Stimulated activated CD8-positive, alpha-beta memory T cell treated with anti-CD3 and anti-CD28 coated beads, Interleukin-15, amount 100 ng/mL, for 48 hours (primary cell): ENCODE measurements around the gene UCP3.
"Not testable (repeated sequence)": the region's sequence is repeated elsewhere in the genome, so short reads cannot be mapped to it uniquely, and the experiment has no call there.

ENCODE experiments used
- DNase-seq, 2 donors: peaks; one replicate each; pipeline ENCODE4 v3.0.0-alpha.2; 2020; ENCODE audit warnings: low read depth in 2 of 2

Gene UCP3

DNA sequence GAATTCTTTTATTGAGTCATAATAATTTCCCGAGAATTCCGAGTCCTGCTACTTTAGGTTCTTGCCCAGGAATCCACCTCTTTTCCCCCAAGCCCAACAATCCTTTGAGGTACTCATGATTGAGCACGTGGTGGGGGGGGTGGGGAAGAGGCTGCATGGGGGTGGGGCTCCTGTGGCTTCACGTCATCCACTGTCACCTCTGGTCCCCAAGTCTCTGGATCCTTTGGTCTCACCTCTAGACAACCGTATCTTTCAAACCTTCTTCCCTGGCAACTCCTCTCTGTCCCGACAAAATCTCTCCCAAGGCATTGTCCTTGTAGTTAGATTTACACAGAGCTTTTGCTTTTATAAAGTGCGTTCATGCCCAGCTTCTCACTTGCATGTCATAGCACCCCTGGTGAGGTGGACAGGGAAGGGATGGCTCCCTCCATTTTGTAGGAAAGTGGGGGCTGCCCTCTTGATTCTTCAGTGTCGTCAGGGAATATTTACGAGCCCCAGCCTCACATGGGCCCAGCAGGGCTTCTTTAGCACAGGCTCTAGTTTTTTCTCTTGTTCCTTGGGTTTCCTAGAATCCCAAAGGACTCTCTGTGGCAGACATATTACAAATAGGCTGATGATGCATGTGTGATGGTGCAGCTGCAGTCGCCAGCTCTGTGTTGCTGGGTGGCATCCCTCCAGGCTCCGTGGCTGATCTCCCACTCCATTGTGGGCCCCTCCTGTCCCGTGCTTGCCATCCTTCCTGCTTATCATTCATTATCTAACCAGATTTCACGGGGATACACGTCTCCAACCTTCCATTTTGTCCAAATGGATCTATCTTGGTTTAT is 8.4 kb downstream of the UCP3 start:
- no peak for DNase-seq

DNA sequence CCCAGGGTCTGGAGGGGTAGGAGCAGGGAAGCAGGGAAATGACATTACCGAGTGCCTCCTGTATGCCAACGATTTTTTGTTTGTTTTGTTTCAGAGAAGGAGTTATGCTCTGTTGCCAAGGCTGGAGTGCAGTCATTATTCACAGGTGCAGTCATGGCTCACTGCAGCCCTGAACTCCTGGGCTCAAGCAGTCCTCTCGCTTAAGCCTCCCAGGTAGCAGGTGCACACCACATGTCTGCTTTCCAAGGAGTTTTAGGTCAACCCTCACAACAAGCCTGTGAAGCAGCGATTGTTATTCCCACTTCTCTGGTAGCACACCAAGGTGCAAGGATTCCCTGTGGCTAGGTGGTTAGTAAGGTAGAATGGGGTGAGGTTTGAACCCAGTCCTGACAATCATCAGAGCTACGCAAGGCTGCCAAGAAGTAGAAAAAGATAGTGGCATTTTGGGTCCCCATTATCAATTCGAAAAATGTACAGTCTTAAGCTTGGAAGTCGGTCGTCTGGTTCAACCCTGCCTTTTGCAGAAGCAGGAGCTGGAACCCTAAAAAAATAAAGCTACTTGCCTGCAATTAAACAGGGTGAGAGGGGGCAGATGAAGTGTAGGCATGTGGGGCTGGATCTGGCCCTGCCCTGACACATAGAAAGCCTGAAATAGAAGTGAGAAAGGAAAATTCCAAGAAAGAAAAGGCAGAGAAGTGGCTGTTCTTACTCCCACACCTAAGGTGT is 9.1 kb downstream of the UCP3 start:
- DNase-seq: no peak

- DNase-seq: no peak
Observed at GRCh38 chr11:73998846-73999575, 9.9 kb downstream of the UCP3 start.

- no peak for DNase-seq
Observed at GRCh38 chr11:73997120-73997770, 11.6 kb downstream of the UCP3 start.

DNA sequence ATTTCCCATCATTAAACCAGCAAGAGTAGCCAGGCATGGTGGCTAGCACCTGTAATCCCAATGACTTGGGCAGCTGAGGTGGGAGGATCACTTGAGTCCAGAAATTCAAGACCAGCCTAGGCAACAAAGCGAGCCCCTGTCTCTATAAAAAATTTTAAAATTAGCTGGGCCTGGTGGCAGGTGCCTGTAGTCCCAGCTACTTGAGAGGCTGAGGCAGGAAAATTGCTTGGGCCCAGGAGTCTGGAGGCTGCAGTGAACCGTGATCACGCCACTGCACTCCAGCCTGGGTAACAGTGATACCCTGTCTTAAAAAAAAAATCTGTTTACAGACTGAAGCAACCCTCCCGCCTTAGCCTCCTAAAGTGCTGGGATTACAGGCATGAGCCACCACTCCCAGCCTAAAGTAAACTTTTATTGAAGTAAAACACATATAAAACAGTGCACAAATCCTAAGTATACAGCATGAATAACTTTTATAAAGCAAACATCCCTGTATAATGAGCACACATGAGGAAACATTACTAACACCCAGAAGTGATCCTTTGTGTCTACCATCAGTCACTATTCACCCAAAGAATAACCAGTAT is 12.6 kb downstream of the UCP3 start:
- DNase-seq: no peak

- DNase-seq: no peak
Observed at GRCh38 chr11:73995731-73996130, 13.2 kb downstream of the UCP3 start.

DNA sequence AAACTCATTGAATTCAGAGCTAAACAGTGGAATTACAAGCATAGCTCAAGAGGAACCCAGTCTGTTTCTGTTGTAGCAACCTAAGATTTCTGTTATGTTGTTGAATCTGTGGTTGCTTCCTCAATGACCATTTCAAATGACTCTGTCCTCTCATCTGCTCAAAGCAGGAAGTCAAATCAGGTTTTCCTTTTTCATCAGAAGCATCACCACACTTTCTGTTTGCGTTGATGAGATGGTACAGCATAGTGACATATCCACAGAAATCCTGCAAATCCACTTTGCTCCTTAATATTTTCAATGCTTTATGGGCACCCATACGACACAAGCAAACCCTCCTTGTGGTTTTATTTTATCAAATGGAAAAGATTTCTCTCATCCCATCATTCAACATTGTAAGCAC is 13.6 kb downstream of the UCP3 start:
- DNase-seq: no peak

- no peak for DNase-seq
Observed at GRCh38 chr11:73991471-73992006, 17.3 kb downstream of the UCP3 start.

- DNase-seq: no peak
Observed at GRCh38 chr11:73990730-73991129, 18.2 kb downstream of the UCP3 start.

GRCh38 chr11:73989156-73989555 is 19.7 kb downstream of the UCP3 start:
- DNase-seq: no peak

GRCh38 chr11:73988227-73988626 is 20.7 kb downstream of the UCP3 start:
- no peak for DNase-seq

DNA sequence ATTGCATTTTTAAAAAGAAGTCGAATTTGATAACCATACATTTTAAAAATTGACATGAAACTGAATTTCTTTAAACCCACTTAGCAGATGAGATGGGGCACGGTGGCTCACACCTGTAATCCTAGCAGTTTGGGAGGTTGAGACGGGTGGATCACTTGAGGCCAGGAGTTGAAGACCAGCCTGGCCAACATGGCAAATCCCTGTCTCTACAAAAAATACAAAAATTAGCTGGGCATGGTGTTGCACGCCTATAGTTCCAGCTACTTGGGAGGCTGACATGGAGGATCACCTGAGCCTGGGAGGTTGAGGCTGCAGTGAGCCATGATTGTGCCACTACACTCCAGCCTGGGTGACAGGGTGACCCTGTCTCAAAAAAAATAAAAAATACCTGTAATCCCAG is 23.2 kb downstream of the UCP3 start:
- not testable (repeated sequence) for DNase-seq

- DNase-seq: no peak
Observed at GRCh38 chr11:73983741-73984538, 24.9 kb downstream of the UCP3 start.

DNA sequence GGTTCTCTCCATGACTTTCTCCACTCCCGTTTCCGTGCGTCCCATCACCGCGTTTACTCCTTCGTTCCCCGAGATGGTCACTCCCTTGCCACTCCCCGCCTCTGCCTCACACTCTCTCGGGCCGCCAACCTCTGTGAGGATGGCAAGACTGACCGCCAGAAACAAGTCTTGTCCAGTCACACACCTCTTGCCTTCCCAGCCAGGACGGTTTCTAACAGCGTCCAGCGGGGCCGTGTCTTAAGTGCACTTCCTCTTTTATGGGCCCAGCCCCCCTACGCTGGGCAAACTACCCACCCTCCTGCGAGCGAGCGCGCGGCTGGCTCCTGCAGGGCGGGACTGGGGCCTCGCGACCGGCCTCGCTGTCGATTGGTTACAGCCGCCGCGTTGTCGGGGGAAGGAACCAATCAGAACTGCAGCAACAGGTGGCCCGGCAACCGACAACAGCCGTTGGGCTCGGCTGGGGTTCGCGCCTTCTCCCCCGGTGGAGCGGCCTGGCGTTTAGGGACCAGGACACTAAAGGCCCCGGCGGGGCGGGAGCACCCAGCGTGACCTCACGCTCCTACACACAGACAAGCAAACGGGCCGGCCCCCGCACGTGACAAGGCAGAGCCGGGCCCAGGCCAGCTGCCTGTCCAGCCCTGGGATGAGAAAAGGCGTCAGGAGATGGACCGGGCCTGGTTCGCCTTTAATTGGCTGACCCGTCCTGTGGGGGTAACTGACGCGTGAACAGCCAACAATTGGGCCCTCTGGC is 25.7 kb downstream of the UCP3 start:
- peak; percentile 93 for DNase-seq

- DNase-seq: peak; percentile 88 to 89
Observed at GRCh38 chr11:73982595-73982989, 26.3 kb downstream of the UCP3 start, which contains the start of gene UCP2. Gene UCP2 (minus strand): TSS chr11:73982843. CDS start chr11:73978378, 4,465 bp downstream.

DNA sequence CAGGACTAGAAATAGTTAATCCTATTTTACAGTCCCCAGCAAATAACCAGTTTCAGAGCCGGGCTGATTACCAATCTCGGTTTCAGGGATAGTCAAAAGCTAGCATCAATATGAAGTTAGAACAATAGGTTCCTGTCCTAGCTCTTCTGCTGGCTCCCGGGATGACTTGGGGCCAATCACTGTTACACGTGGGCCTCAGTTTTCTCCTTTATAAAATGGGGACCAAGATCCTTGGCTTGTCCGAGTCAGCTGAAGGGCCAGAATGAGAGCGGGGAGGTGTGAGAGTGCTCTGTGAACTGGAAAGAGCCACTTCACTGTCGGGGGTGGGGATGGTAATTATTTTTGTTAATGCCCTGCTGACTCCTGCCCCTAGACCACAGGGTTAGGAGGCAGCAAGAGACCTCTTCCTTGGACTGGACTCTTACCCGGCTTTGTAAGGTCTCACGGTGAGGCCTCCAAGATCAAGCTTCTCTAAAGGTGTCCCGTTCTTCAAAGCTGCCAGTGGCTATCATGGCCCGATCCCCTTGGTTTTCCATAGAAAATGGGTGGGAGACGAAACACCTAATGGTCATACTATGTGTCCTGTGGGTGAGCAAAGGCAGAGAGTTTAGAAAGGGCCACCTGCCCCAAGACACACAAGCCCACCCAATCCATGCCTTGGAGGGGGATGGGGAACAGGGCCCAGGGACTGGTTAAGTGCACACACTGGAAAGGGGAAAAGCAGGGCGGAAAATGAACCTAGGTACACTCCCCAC is 27.7 kb downstream of the UCP3 start:
- no peak for DNase-seq

DNA sequence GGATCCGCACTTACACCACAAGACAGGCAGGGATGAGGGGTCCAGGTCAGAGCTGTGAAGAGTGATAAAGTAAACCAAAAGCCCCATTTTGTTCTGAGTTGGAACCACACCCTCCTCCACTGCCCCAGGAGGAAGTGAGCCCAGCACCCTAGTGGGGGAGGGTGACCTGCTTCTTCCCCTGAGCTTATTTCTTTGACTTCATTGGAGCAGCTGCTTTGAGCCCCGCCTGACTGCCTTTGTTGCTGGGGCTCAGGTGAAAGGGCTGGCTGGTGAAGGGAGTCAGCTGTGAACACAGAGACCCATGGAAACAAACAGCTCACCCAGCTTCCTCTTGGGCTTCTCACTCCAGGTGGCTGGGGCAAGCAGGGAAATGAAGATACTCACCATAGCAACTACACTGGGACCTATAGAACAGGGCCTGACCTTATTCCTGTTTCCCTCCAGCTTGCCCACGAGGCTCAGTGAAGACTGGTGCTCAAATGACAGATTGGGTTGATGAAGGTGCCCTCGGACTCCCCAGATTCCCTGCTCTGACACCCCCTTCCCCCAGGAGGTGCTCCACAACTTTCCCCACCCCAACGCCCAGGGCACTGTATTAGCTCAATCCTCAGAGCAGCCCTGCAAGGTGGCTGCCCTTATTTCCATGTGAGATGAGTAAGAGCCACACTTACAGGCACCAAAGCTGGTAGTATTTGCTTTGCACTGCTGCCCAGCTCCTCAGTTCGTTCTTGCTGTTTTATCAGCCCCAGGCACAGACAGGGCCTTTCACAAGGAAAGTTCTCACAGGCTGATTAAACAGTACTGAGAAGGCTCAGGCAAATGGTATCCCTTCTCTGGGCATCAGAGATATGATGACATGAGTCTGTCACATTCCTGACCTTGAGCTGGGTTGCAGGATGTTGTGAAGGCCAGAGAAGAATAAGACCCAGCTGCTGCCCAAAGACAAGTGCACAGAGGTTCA is 28.6 kb downstream of the UCP3 start:
- DNase-seq: peak; percentile 60
